HG03108 (cell line): ENCODE measurements around the gene CDC42.

Source experiments
- ATAC-seq: cut with Tn5 transposase; IDR thresholded peaks from one replicate; pipeline ENCODE4 v1.9.1; 2021; ENCODE audit warnings: moderate library complexity; ENCODE audit not compliant: unreplicated experiment

The CDC42 gene

GRCh38 chr1:22126531-22126930, 74.0 kb downstream of the CDC42 start:
- ATAC-seq, result no peak

DNA sequence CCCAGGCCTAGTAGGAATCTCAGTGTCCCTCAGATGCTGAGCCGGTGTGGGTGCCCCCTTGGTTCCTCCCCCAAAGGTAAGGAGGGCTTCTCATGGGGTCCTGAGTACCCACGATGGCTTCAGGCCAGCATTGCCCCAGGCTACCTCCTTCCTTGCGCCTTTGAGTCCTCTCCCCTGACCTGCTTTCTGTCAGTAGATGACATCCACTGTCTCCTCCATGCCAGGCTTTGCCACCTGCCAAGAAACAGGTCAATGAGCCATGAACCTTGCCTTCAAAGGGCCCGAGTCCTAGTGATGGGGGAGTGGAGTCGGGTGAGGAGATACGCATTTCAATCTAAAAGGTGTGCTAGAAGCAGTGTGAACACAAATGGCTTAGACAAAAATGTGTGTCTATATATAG, 74.7 kb downstream of the CDC42 start:
- ATAC-seq, result no peak

DNA sequence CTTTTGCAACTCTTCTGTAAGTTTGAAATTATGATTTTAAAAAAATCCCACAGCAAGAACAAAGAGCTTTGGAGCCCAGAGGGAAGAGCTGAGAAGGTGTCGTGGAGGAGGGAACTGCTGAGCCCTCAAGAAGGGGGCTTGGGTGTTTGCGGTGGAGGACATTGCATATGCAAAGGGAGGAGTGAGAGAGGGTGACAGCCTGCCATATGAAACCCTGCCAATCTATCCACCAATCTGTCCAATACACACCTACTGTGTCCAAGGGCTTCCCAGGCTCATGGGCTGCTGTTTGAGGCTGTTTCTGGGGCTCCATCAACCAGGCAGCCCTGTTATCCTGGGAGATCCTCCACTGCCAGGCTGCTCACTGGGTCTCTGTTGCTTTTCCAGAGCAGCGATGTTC, 75.2 kb downstream of the CDC42 start:
- ATAC-seq, result no peak

DNA sequence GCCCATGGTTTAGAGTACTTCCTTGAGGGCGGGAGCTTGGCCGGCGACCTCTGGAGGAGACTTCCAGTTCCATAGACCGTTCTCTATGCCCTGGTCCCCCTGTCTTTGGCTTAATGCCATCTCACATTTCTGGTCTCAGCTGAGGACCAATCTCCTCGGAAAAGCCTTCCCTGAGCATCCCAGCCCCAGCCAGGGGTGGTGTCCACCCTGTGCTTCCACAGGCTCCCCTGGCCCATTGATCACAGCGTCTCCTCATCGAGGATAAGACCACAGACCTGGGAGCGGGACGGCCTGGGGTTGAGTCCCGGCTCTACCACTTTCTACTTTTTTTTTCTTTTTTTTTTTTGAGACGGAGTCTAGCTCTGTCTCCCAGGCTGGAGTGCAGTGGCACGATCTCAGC, 75.9 kb downstream of the CDC42 start:
- ATAC-seq, result no peak

GRCh38 chr1:22129501-22130117, 77.1 kb downstream of the CDC42 start:
- no peak for ATAC-seq

GRCh38 chr1:22131062-22131461, 78.6 kb downstream of the CDC42 start:
- ATAC-seq, result no peak

GRCh38 chr1:22131875-22132486, 79.5 kb downstream of the CDC42 start:
- no peak for ATAC-seq

- ATAC-seq, result no peak
Measured at GRCh38 chr1:22132517-22133235, 80.2 kb downstream of the CDC42 start.

GRCh38 chr1:22133247-22133930, 80.9 kb downstream of the CDC42 start:
- no peak for ATAC-seq

DNA sequence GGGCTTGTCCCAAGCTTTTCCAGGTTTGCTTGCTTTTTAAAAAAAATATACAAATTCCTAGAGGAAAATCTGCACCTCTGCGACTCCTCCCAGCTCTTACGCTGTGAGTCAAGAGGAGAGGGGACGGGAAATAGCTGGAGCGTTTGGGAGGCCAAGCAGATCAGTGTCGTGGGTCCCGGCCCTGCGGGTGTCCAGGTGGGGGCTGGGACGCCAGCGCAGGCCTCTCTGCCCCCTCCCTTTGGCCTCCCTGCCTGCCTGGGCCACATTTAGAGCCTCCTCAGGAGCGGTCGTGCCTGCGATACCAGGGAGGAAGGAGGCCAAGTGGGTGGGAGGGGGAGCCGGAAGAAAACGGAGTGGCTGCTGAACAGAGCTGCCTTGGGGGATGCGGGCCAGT, 81.4 kb downstream of the CDC42 start:
- ATAC-seq, result no peak

DNA sequence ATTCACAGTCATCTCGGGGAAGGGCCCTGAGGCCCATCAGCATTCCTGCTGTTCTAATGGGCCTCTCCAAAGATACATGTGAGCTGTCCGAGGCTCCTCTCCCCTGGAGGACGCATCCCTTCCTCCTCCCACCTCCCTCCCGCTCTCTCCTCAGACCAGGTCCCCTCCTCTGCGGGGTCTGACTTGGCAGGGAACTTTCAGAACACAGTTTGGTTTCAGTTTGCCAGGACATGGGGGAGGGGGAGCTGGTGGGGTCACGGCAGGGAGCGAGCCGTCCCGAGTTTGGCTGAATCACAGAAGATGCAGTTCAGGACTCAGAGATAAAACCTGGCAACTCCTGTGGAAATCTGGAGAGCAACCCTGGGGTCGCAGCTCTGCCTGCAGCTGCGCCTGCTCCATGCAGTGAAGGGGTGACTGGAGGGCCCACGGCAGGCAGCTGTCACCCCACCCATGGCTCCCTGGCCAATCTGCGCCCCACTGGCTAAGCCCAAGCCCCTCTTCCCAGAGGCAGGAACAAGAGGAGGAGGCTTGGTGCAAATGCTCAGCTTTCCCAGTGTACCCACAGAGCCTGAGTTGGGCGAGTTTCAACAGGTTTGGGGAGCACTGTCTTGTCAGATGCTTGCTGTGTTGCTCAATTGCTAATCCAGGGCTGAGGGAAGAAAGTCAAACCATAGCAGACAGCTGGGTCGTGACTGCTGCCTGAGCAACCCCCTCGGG, 84.7 kb downstream of the CDC42 start:
- no peak for ATAC-seq

DNA sequence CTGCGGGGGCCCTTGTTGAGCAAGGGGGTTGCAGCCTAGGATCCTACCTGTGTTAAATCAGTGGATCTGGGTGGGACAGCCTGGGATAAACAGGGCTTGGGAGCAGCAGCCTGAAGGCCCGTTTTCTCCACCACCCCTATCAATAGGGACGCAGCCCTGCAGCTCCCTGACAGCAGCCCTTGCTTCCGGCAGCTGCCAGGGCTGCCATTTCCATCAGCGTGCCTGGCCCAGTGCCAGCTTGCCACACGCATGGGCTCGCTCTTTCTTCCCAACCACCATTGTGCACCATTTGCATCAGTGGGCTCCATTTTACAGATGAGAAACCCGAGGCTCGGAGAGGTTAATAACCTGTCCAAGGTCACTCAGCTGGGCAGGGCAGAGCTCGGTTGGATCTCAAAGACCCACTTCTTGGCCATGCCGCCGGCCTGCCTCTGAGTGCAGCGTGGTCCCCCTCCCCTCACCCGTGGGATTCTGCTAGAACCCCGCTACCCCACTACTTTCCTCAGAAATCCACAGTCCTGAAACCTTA, 86.6 kb downstream of the CDC42 start:
- no peak for ATAC-seq

DNA sequence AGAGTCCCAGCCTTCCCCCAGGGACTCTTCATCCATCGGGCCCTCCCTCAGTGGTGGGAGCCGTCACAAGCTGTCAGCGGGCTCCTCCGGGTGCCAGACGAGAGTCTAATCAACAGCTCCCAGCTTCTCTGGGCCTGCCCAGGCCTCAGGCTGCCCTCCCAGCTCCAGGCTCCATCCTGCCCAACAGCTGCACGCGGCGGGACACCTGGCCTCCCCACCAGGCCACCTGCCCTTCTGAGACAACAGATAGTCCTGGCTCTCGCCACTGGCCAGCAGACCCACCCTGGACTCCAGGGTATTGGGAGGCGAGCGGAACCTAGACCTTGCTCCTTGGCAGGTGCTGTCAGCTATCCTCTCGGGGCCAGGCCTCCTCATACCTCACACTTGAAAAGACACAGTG, 87.3 kb downstream of the CDC42 start:
- ATAC-seq, result no peak
